Kidney (tissue), 14 donors: Measurements from ENCODE around the gene LHX5. TPM values are rescaled to one million over a fixed set of nuclear protein-coding genes. Genes with fewer than 3 reads are reported as not detected.
"Not testable (repeated sequence)": the region's sequence is repeated elsewhere in the genome, so short reads cannot be mapped to it uniquely, and the experiment has no call there.

Experiments
- DNase-seq, 5 donors: peaks; one replicate each; pipeline ENCODE4 v3.0.0-alpha.2; 2013 to 2020
- FAIRE-seq: peaks from 2 replicates; lab custom pipeline; 2012; peaks lifted over from hg19 to GRCh38; lab: Jason Lieb, UNC
- H3K27ac ChIP-seq, 2 donors: one replicate each; pipeline ENCODE4 v1.7.0; 2013; ENCODE audit warnings: low read depth in 2 of 2, low read length in 2 of 2, inconsistent platforms in 1 of 2
- H3K27me3 ChIP-seq: one replicate; pipeline ENCODE4 v1.7.1; 2013; ENCODE audit warnings: low read length, inconsistent platforms; ENCODE audit not compliant: control insufficient read depth, insufficient read depth
- H3K36me3 ChIP-seq, 3 donors: one replicate each; pipeline versions ENCODE4 v1.7.0 to v1.7.1; 2013; ENCODE audit warnings: low read length in 3 of 3, control low read depth in 1 of 3, inconsistent platforms in 1 of 3; ENCODE audit not compliant: insufficient read depth in 3 of 3, control insufficient read depth in 2 of 3
- H3K4me1 ChIP-seq, 3 donors: one replicate each; pipeline versions ENCODE4 v1.7.0 to v1.7.1; 2013; ENCODE audit warnings: low read length in 3 of 3, inconsistent platforms in 1 of 3, low read depth in 1 of 3; ENCODE audit not compliant: control insufficient read depth in 2 of 3, insufficient read depth in 2 of 3
- H3K4me3 ChIP-seq, 3 donors: one replicate each; pipeline versions ENCODE4 v1.7.0 to v1.8.1; 2013; ENCODE audit warnings: low read length in 3 of 3, control low read depth in 1 of 3, inconsistent platforms in 1 of 3
- H3K9ac ChIP-seq, 3 donors: one replicate each; pipeline versions ENCODE4 v1.7.0 to v1.7.1; 2013; ENCODE audit warnings: low read length in 3 of 3, control low read depth in 1 of 3, inconsistent platforms in 1 of 3
- H3K9me3 ChIP-seq, 3 donors: one replicate each; pipeline versions ENCODE4 v1.7.0 to v1.7.1; 2013; ENCODE audit warnings: low read length in 3 of 3, control low read depth in 1 of 3, inconsistent platforms in 1 of 3; ENCODE audit not compliant: control insufficient read depth in 2 of 3, insufficient read depth in 1 of 3
- intact Hi-C: fragments of 100-400 bp; cut with DNase I; formaldehyde crosslinking; loops from one replicate; pipeline ENCODE4 v1.11.1; 2022
- polyA plus RNA-seq: library from polyadenylated mRNA; stranded (reverse); fragments of 350-450 nt; fragmentation: Illumina TruSeq; extraction: RNeasy Lipid Tissue Mini Kit (QIAGEN cat#74804); gene quantifications from one replicate; pipeline ENCODE4 v1.2.3, GENCODE V29; 2014; ENCODE audit warnings: low read depth, low replicate concordance; ENCODE audit not compliant: insufficient read depth
- total RNA-seq: library from RNA; stranded (reverse); fragmentation: NEBNext Ultra II Directional; extraction: Animal tissue kit (Norgen Biotek cat#: 25700); gene quantifications from one replicate; pipeline ENCODE4 v1.2.1, GENCODE V29; 2021
- TF ChIP-seq, protein P1 (sequence below): IDR thresholded peaks from 3 replicates; pipeline ENCODE4 v1.5.1; 2012; ENCODE audit warnings: mild to moderate bottlenecking, moderate library complexity, borderline replicate concordance; ENCODE audit not compliant: insufficient read depth; ENCODE audit errors: extremely low read depth
- donor health status: control.
- donor health status: control.
- donor health status: control.
- donor health status: control.
- donor health status: control.
- donor health status: DM: yes; HTN: yes; CAD: no.
- donor health status: Normal renal cell carcinoma (clear cell type).

Gene LHX5
- total and polyA plus RNA-seq, 2 donors from 2014 or later: not detected

DNA sequence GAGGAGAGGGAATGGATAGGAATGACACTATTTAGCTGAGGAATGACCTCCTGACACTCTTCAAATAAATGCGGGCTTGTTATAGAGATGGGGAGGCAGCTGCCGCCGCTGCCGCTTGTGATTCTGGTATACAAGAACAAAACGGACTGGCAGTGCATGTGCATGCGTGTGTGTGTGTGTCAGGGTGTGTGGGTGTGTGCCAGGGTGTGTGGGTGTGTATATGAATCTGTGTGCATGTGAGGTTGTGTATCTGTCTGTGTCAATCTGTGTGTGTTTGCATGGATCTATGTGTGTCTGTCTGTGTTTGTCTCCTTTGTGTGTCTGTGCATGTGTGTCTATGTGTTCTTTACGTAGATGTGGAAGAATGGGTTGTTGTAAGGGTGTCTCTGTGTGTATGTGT lies 26.0 kb upstream of the LHX5 start:
- FAIRE-seq: no peak
- intact Hi-C loops: no loop called here
- Histone ChIP-seq H3K36me3 (no peaks in the 10 kb centered on the region), H3K4me3 (no peak overlapping the region), H3K27ac (no peak overlapping the region), H3K4me1 (no peaks in the 10 kb centered on the region), H3K9me3 (no peaks in the 10 kb centered on the region), H3K27me3 (no peaks in the 10 kb centered on the region), H3K9ac (no peak overlapping the region)
- no peak for DNase-seq
- TF ChIP-seq, protein P1, sequence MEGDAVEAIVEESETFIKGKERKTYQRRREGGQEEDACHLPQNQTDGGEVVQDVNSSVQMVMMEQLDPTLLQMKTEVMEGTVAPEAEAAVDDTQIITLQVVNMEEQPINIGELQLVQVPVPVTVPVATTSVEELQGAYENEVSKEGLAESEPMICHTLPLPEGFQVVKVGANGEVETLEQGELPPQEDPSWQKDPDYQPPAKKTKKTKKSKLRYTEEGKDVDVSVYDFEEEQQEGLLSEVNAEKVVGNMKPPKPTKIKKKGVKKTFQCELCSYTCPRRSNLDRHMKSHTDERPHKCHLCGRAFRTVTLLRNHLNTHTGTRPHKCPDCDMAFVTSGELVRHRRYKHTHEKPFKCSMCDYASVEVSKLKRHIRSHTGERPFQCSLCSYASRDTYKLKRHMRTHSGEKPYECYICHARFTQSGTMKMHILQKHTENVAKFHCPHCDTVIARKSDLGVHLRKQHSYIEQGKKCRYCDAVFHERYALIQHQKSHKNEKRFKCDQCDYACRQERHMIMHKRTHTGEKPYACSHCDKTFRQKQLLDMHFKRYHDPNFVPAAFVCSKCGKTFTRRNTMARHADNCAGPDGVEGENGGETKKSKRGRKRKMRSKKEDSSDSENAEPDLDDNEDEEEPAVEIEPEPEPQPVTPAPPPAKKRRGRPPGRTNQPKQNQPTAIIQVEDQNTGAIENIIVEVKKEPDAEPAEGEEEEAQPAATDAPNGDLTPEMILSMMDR: no peak

DNA sequence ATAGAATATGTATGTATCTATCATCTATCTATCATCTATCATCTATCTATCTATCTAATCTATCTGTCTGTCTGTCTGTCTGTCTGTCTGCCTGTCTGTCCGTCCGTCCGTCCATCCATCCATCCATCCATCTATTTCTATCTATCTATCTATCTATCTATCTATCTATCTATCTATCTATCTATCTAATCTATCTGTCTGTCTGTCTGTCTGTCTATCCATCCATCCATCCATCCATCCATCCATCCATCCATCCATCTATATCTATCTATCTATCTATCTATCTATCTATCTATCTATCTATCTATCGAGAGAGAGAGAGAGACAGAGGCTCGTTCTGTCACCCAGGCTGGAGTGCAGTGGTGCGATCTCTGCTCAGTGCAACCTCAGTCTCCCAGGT lies 24.3 kb upstream of the LHX5 start:
- H3K4me1 ChIP-seq: not testable (repeated sequence)

DNA sequence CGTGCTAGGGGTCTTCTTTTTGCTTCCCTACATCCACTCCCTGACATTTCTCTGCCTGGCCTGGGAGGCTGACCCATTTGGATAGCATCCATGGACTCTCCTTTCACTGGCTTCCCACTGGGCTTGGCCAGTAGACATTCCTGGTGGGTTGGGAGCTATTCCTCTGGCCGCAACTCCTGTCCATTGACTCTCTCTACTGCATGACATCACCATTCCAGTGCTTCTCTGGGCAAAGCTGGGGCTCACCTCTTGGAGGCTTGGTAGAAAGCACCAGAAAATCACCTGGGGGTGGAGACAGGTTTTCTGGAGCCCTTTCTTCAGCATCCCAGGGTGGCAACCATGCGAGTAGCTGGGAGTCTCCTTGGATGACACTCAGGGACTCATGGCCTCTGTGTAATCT lies 16.7 kb upstream of the LHX5 start:
- Histone ChIP-seq H3K27me3 (peaks cover 3% of the 10 kb centered on the region), H3K36me3 (no peaks in the 10 kb centered on the region), H3K9me3 (no peaks in the 10 kb centered on the region), H3K4me3 (no peak overlapping the region), H3K4me1 (no peaks in the 10 kb centered on the region), H3K27ac (no peak overlapping the region), H3K9ac (no peak overlapping the region)
- no peak for DNase-seq
- TF ChIP-seq, protein P1: no peak
- intact Hi-C loops: no loop called here
- no peak for FAIRE-seq

More for the DNA sequence above, 24.3 kb upstream of the LHX5 start:
- FAIRE-seq, H3K4me3 ChIP-seq, DNase-seq, H3K36me3 ChIP-seq, H3K9ac ChIP-seq, H3K9me3 ChIP-seq, H3K27me3 ChIP-seq, intact Hi-C loops, H3K27ac ChIP-seq: not testable (repeated sequence)

DNA sequence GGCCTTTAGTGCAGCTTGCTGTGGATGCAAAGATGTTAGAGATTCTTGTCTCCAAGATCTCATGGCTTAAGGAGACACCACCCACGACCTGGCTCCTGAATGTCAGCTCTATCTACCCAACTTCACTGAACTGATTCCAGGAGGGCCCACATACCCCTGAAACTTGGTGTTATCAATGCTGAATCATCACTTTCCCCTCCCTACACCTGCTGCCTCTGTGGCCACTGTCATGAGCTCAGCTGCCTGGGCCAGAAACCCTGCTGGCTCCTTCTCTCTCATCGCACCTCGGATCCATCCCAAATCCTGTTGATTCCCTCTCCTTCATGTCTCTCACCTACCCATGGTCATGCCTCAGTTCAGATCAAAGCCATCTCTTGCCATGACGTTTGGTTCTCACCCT lies 15.1 kb upstream of the LHX5 start:
- FAIRE-seq (no peak), DNase-seq (no peak)
- no peak overlapping the region for H3K4me3 ChIP-seq
- TF ChIP-seq, protein P1: no peak
- H3K27me3 ChIP-seq: peaks cover 3% of the 10 kb centered on the region
- no peaks in the 10 kb centered on the region for H3K36me3 ChIP-seq
- H3K9me3 ChIP-seq: no peaks in the 10 kb centered on the region
- H3K9ac ChIP-seq: no peak overlapping the region
- no peak overlapping the region for H3K27ac ChIP-seq
- no peaks in the 10 kb centered on the region for H3K4me1 ChIP-seq
- intact Hi-C loops: no loop called here
